Measurements from ENCODE around the gene PDE10A.

DNA sequence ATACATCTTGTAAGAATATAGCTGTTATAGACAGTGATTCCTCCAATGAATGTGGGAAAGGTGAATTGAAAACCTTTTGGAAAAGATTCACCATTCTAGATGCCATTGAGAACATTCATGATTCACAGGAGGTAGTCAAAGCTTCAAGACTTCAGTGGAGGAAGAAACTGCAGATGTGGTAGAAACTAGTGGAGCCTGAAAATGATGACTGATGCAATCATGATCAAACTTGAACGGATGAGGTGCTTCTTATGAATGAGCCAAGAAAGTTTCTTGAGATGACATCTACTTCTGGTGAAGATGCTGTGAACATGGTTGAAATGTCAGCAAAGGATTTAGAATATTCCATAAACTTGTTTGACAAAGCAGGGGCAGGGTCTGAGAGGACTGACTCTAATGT lies 286.9 kb downstream of the PDE10A start:
- TF ChIP-seq, protein P1, sequence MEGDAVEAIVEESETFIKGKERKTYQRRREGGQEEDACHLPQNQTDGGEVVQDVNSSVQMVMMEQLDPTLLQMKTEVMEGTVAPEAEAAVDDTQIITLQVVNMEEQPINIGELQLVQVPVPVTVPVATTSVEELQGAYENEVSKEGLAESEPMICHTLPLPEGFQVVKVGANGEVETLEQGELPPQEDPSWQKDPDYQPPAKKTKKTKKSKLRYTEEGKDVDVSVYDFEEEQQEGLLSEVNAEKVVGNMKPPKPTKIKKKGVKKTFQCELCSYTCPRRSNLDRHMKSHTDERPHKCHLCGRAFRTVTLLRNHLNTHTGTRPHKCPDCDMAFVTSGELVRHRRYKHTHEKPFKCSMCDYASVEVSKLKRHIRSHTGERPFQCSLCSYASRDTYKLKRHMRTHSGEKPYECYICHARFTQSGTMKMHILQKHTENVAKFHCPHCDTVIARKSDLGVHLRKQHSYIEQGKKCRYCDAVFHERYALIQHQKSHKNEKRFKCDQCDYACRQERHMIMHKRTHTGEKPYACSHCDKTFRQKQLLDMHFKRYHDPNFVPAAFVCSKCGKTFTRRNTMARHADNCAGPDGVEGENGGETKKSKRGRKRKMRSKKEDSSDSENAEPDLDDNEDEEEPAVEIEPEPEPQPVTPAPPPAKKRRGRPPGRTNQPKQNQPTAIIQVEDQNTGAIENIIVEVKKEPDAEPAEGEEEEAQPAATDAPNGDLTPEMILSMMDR (IDR thresholded peaks at IDR 0.05), result no peak
- no peak for TF ChIP-seq POLR2A (IDR thresholded peaks at IDR 0.05)
